ENCODE data around the gene IGFL1. TPM values are rescaled to one million over a fixed set of nuclear protein-coding genes. Genes with fewer than 3 reads are reported as not detected.
A peak's percentile ranks its signal among the peaks of the same experiment; 100 is the strongest.
"Not testable (repeated sequence)": the region's sequence is repeated elsewhere in the genome, so short reads cannot be mapped to it uniquely, and the experiment has no call there.

IGFL1 gene
- total and polyA plus RNA-seq, 12 donors, result not detected

DNA sequence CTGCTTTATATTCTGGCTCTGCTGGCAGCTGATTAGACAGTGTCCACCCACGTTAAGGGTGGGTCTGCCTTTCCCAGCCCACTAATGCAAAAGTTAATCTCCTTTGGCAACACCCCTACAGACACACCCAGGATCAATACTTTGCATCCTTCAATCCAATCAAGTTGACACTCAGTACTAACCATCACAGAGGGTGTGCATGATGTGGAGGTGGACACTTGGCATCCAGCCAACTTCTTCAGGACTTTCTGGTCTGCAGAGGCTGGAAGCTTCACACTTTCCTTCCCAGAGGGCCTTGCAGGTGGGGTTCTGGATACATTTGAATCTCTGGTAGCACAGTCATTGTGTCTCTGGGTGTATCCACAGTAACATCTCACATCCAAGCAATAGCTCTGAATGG is 18.9 kb upstream of the IGFL1 start:
- DNase-seq, result no peak
- no peaks in the 10 kb centered on the region for H3K36me3 ChIP-seq (replicated peaks in 1 of 2)
- H3K9me3 ChIP-seq (replicated peaks in 1 of 3), result no peaks in the 10 kb centered on the region
- no peaks in the 10 kb centered on the region for H3K4me1 ChIP-seq (replicated peaks in 1 of 2)
- intact Hi-C loops (cut with DNase I), result no loop called here
- no peaks in the 10 kb centered on the region for H3K27me3 ChIP-seq
- no peak for TF ChIP-seq POLR2A (IDR thresholded peaks at IDR 0.05)
- no peak for TF ChIP-seq CTCF (IDR thresholded peaks at IDR 0.05)
- 45 to 96% (median 83%) methylated on average over 1 of the region's 1 CpG for WGBS, 4 donors
- no peak overlapping the region for H3K4me3 ChIP-seq
- peak overlapping the region in 1 of 5 donors; percentile 69 for H3K27ac ChIP-seq

- intact Hi-C loops (cut with DNase I), result no loop called here
- Histone ChIP-seq H3K27me3 (no peaks in the 10 kb centered on the region), H3K27ac (peak overlapping the region in 1 of 5 donors; percentile 69), H3K4me3 (no peak overlapping the region), H3K4me1 (replicated peaks in 1 of 2) (no peaks in the 10 kb centered on the region), H3K36me3 (replicated peaks in 1 of 2) (no peaks in the 10 kb centered on the region), H3K9me3 (replicated peaks in 1 of 3) (no peaks in the 10 kb centered on the region)
- WGBS, 4 donors, result 60 to 74% (median 68%) methylated on average over 9 to 10 of the region's 10 CpGs
- TF ChIP-seq CTCF (IDR thresholded peaks at IDR 0.05) (no peak), POLR2A (IDR thresholded peaks at IDR 0.05) (no peak)
- no peak for DNase-seq
These were observed 18.2 kb upstream of the IGFL1 start for GRCh38 chr19:46211201-46211881.

DNA sequence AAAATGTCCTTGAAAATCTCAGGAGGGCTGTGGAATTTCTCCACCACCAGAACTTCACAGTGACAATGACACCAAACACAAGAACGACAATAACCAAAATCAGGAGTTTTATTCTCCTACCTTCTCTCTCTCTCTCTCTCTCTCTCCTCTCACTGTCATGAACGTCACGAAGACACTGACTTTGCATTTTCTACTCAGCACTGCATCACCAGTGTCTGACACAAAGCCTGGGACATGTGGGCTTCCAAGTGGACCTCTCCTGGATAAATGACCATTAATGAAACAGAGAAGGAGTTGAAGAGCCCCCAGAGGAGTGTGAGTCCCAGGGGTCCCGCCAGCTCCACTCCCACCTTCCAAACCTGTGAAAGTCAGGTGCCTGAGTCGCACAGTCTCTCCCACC is 16.9 kb upstream of the IGFL1 start:
- H3K4me1 ChIP-seq (replicated peaks in 1 of 2); H3K4me3 ChIP-seq; H3K9me3 ChIP-seq (replicated peaks in 1 of 3); intact Hi-C loops (cut with DNase I); DNase-seq; H3K36me3 ChIP-seq (replicated peaks in 1 of 2); H3K27me3 ChIP-seq: not testable (repeated sequence)
- 80 to 87% (median 83%) methylated on average over 5 of the region's 5 CpGs for WGBS, 4 donors
- H3K27ac ChIP-seq, result peak overlapping the region in 1 of 5 donors; percentile 39

DNA sequence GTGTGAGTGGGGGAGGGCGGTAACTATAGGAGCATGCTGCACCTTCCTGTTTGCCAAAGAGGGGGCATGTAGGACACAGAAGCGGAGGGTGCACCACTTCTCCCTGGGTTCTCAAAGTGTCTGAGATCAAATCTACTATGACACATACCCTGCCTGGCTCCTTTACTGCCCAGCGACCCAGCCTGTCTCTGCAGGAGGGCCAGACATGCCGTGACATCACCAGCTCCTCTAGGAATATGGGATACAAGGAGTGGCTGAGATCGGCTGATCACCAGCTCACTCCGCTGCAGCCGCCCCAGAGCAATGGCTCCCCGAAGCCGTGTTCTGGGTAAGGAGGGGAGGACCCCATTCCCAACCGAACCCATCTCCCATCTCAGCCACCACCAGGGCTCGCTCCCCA is 16.4 kb upstream of the IGFL1 start:
- TF ChIP-seq POLR2A (IDR thresholded peaks at IDR 0.05), result no peak
- TF ChIP-seq CTCF (IDR thresholded peaks at IDR 0.05), result no peak
- Histone ChIP-seq H3K9me3 (replicated peaks in 1 of 3) (no peaks in the 10 kb centered on the region), H3K27me3 (no peaks in the 10 kb centered on the region), H3K27ac (no peak overlapping the region), H3K4me3 (no peak overlapping the region), H3K36me3 (replicated peaks in 1 of 2) (no peaks in the 10 kb centered on the region), H3K4me1 (replicated peaks in 1 of 2) (no peaks in the 10 kb centered on the region)
- DNase-seq, result no peak
- 78 to 91% (median 82%) methylated on average over 9 to 11 of the region's 11 CpGs for WGBS, 4 donors
- intact Hi-C loops (cut with DNase I), result no loop called here

- intact Hi-C loops (cut with DNase I), result no loop called here
- Histone ChIP-seq H3K4me3 (no peak overlapping the region), H3K9me3 (replicated peaks in 1 of 3) (no peaks in the 10 kb centered on the region), H3K27me3 (no peaks in the 10 kb centered on the region), H3K36me3 (replicated peaks in 1 of 2) (no peaks in the 10 kb centered on the region), H3K4me1 (replicated peaks in 1 of 2) (no peaks in the 10 kb centered on the region), H3K27ac (no peak overlapping the region)
- TF ChIP-seq POLR2A (IDR thresholded peaks at IDR 0.05), result no peak
- TF ChIP-seq CTCF (IDR thresholded peaks at IDR 0.05), result no peak
- DNase-seq, result no peak
- WGBS, 4 donors, result 86 to 88% (median 87%) methylated on average over 16 to 19 of the region's 19 CpGs
These were observed 15.7 kb upstream of the IGFL1 start for GRCh38 chr19:46213806-46214205.
